GM21576 (cell line): ENCODE results near the gene ROCK2.

ENCODE experiments used
- ATAC-seq: cut with Tn5 transposase; IDR thresholded peaks from one replicate; pipeline ENCODE4 v1.9.1; 2021; ENCODE audit warnings: mild to moderate bottlenecking, moderate library complexity; ENCODE audit not compliant: unreplicated experiment

The ROCK2 gene

GRCh38 chr2:11158916-11159573 is 185.4 kb downstream of the ROCK2 start:
- no peak for ATAC-seq

GRCh38 chr2:11157731-11158130 is 186.7 kb downstream of the ROCK2 start:
- no peak for ATAC-seq

DNA sequence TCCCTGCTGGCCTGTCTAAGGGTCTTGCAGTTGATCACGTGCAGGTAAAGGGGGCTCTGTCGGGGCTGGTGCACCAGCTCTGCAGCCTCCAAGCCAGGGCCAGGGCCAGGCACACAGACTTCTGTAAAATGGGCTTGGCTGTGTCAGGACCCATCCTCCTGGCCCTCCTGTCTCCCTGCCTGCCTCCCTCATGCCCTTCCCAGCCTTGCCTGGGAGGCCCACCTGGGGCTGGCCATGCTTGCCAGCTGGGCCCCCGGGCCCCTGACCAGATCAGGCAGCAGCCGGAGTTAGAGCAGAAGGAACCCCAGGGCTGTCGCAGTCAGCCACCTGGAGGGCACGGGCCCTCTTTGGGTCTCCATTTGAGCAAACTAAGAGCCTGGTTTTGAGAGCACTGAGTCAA is 187.1 kb downstream of the ROCK2 start:
- no peak for ATAC-seq

DNA sequence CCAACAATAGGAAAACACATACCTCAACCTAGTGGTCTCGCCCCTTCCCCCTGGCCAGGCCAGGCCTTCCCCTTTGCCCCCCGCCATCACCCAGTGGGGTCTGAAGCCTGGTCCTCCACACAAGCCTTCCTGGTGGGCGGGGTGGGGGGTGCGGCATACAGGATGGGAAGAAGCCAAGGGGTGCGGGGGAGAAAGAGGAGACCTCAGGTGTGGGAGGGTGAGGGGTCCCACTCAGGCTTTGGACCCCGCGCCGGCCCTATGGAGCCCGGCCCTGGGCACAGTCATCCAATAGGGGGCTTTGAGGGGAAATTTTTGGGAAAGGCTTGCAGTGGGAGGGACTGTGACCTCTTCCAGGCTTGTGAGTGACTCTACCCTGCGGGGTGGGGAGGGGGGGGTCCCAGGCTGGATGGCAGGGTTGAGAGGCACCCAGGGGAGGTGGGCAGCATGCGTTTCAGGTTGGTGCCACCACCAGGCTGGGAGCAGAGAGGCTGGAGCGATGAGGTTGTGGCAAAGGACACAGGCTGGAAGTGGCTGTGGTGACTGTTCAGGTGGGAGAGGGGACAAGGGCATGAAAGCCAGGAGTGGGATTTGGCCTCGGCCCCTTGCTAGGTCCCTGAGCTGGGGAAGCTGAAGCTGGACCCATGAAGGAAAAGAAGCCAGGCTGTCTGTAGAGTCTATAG is 187.9 kb downstream of the ROCK2 start:
- ATAC-seq: no peak

- ATAC-seq: peak; percentile 73
Observed at GRCh38 chr2:11155381-11156035, 188.9 kb downstream of the ROCK2 start, which contains the start of gene SLC66A3. SLC66A3 (plus strand) TSS chr2:11155467; CDS start chr2:11155547, 80 bp downstream.

GRCh38 chr2:11154923-11155380 is 189.5 kb downstream of the ROCK2 start:
- ATAC-seq: peak; percentile 68

- ATAC-seq: peak; percentile 12
Observed at GRCh38 chr2:11154016-11154922, 190.2 kb downstream of the ROCK2 start.

DNA sequence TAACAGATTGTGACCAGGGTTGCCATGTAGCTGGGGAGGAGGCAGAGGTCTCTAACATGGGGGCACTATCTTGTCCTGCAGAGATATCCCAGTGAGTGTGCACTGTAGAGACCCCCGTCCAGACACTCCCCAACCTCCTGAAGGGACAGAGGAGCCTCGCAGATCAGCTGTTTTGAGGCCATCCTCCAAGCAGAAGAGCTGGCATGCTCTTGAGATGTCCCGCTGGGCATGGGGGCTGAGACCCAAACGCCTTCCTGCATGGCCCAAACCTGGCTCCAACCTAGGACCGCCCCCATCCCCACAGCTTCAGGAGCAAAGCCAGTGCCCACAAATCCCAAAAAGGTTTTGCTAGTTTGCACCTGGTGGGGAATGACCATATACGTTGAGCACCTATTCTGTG is 191.8 kb downstream of the ROCK2 start:
- ATAC-seq: no peak

GRCh38 chr2:11147263-11147662 is 197.2 kb downstream of the ROCK2 start:
- ATAC-seq: no peak

- ATAC-seq: no peak
Observed at GRCh38 chr2:11146076-11146475, 198.4 kb downstream of the ROCK2 start.

DNA sequence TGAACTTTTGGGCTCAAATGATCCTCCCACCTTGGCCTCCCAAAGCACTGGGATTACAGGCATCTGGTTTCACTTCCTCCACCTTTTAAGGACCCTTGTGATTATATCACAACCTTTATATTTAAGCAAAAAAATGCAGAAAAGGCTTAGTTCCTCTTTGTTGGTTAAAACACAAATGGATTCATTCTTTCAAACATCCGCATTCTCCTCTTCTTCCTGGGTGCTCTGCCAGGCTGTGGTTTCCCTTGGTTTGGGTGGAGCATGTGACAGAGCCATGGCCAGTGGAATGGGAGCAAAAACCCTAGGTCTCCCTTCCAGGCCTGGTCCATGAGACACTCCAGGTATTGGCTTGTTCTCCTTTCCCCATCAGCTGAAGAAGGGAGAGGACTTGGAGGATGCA is 199.1 kb downstream of the ROCK2 start:
- ATAC-seq: no peak

DNA sequence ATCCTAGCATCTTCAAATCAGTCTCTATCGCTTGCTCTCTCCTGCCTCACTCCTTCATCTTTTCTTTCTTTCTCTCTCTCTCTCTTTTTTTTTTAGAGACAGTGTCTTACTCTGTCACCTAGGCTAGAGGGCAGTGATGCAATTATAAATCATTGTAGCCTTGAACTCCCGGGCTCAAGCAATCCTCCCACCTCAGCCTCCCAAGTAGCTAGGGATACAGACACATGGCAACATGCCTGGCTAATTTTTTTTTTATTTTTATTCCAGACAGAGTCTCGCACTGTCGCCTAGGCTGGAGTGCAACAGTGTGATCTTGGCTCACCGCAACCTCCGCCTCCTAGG is 199.7 kb downstream of the ROCK2 start:
- ATAC-seq: no peak

DNA sequence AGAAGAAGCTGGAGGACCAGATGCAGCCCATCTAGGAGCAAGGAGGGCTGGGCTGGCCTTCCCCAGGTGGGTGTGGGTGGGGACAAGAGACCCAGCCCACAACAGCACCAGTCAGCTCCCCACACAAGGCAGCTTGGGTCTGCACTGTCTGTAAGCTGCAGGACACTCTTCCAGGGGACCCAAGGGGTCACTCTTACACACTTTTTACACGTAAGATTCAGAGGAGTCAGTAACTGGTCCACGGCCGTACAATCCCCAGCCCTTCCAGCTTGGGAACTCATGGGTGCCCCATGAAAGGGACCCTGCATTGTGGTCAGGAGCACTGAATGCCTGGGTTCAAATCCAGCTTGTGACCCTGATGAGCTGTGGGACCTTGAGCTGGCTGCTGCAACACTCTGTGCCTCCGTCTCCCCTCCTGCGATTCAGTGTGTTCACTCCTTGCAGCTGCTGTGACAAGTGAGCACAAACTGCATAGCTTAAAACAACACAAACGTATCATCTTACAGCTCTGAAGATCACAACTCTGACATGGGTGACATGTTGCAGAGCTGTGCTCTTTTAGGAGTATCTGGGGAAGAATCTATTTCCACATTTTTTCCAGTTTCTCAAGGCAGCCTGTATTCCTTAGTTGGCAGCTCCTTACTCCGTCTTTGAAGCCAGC is 200.2 kb downstream of the ROCK2 start:
- ATAC-seq: no peak

GRCh38 chr2:11142987-11143386 is 201.4 kb downstream of the ROCK2 start:
- ATAC-seq: no peak

DNA sequence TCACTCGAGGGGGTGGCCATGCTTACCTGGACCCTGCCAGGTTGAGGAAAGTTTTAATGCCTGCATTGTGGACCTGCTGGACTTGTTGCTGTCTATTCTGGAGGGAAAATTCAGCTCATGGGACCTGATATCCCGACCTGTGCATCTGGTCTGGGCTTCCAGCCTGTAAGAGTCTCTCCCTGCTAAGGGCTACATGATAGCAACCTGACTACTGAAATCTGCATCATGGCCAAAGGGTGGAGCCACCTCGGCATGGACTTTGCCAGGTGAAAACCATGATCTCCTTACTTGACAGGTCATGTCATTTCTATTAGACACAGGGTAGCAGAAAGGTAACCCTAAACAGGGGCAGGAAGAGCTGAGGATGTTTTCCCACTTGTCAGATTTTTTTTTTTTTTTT is 202.1 kb downstream of the ROCK2 start:
- no peak for ATAC-seq

GRCh38 chr2:11141319-11141718 is 203.1 kb downstream of the ROCK2 start:
- no peak for ATAC-seq

DNA sequence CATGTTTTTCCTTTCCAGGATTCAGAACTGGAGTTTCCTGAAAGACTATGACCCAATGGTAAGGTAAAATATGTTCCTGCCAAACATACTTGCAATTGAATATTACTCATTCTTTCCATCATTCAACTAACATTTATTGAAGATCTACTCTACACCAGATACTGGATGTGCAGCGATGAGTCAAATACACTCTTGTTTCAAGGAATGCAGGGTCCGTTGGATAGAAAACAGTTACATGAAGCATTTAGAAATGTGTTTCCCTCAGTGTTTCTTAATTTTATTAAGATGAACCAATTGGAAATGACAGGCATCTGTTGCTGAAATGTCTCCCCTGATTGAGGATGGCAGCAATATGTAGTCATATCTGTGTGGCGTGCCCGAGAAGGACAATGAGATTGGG is 203.9 kb downstream of the ROCK2 start:
- ATAC-seq: no peak

DNA sequence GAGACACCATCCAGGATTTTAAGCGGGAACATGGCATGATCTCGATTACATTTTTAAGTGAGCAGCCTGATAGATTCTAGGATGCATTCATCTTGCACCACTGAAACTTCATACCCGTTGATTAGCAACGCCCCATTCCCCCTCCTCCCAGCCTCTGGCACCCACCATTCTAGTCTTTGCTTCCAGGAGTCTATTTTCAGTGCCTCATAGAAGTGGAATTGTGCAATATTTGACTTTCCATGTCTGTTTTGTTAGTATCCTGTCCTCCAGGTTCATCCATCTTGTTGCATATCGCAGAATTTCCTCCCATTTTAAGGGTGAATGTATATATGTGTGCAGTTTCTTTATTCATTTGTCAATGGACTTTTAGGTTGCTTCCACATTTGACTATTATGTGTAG is 210.1 kb downstream of the ROCK2 start:
- ATAC-seq: no peak

DNA sequence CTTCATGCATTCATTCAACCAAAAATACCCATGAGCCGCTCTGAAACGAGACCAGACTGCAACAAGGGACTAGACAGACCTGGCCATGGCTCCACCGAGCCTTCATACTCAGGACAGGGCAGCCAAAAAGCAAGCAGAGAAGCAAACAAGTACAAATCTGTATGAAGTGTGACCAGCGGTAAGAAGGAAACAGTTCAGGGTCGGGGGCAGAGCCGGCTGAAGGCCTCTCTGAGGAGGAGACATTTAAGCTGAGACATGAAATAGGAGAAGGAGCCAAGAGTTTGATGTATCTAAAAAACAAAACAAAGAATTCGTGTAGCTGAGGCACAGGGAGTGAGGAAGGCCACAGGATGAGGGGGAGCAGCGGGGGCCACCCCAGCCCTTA is 210.5 kb downstream of the ROCK2 start:
- no peak for ATAC-seq

DNA sequence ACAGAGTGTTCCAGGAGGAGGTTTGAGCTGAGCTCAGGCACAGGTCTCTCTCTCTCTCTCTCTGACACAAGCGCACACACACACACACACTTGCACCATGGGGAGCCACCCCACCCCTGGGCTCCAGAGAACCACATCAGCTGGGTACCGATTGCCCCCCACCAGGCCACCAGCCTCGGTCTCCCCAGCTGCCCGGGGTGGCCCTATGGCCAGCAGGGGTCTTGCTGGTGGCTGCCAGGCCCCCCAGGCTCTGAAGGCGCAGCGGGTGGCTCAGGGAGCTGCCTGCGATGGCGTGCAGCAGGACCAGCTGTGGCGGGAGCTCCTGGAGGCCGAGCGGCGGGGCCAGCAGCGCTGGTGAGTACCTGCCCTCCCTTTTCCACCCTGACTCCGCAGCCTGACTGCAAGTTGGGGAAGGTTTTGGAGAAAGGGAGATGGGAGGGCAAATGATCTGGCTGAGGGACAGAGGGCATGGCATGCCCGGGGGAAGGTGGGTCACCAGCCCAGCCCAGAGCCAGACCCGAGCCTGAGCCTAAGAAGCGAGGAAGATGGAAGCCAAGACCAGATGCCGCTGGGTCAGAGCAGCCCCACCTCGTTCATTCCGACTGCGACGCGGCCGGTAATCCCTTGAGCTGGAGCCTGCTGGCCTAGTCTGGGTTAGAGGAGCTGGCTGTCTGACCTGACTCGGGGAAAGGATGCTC is 211.0 kb downstream of the ROCK2 start:
- ATAC-seq: no peak
